Fibroblast of lung (primary cell): ENCODE results near the gene GDPD4. TPM values are rescaled to one million over a fixed set of nuclear protein-coding genes. Genes with fewer than 3 reads are reported as not detected.
A peak's percentile ranks its signal among the peaks of the same experiment; 100 is the strongest.

Experiments used
- DNase-seq, 2 donors: peaks; one replicate each; pipeline versions ENCODE4 v3.0.0 to v3.0.0-alpha.2; 2010; ENCODE audit warnings: low read depth in 2 of 2
- H2AFZ ChIP-seq: 2 replicates; pipeline ENCODE4 v1.5.1; 2012; ENCODE audit warnings: low read length, control low read depth, inconsistent platforms
- H3K27ac ChIP-seq: 2 replicates; pipeline ENCODE4 v1.5.1; 2011; ENCODE audit warnings: low read length, control low read depth; ENCODE audit not compliant: insufficient read depth
- H3K27me3 ChIP-seq: 2 replicates; pipeline ENCODE4 v1.5.1; 2011; ENCODE audit warnings: mild to moderate bottlenecking, low read length; ENCODE audit not compliant: control insufficient read depth, insufficient read depth
- H3K36me3 ChIP-seq: 2 replicates; pipeline ENCODE4 v1.5.1; 2011; ENCODE audit warnings: low read length; ENCODE audit not compliant: control insufficient read depth, insufficient read depth
- H3K4me1 ChIP-seq: 2 replicates; pipeline ENCODE4 v1.5.1; 2011; ENCODE audit warnings: low read length; ENCODE audit not compliant: control insufficient read depth, insufficient read depth; ENCODE audit errors: extremely low read depth
- H3K4me2 ChIP-seq: 2 replicates; pipeline ENCODE4 v1.5.1; 2011; ENCODE audit warnings: low read length, control low read depth; ENCODE audit not compliant: insufficient read depth; ENCODE audit errors: extremely low read depth
- H3K4me3 ChIP-seq, 4 experiments: fragments of 200-600 bp in 1 of 4; sonication (generic) in 1 of 4; replicated peaks in 1 of 4; 2 replicates each; pipeline ENCODE4 v1.5.1; 2011 to 2016; ENCODE audit warnings: low read length in 4 of 4, low read depth in 3 of 4, mild to moderate bottlenecking in 3 of 4, control low read depth in 2 of 4, inconsistent platforms in 1 of 4, mixed read lengths in 1 of 4; ENCODE audit not compliant: insufficient read depth in 1 of 4; ENCODE audit errors: control extremely low read depth in 1 of 4
- H3K79me2 ChIP-seq: 2 replicates; pipeline ENCODE4 v1.5.1; 2012; ENCODE audit warnings: mild to moderate bottlenecking, low read length, inconsistent platforms; ENCODE audit not compliant: control insufficient read depth, insufficient read depth
- H3K9ac ChIP-seq: 2 replicates; pipeline ENCODE4 v1.5.1; 2011; ENCODE audit warnings: mild to moderate bottlenecking, low read length, control low read depth; ENCODE audit not compliant: insufficient read depth
- H3K9me3 ChIP-seq: 2 replicates; pipeline ENCODE4 v1.5.1; 2012; ENCODE audit warnings: low read depth, low read length; ENCODE audit not compliant: control insufficient read depth, insufficient read depth
- H4K20me1 ChIP-seq: 2 replicates; pipeline ENCODE4 v1.5.1; 2011; ENCODE audit warnings: low read length; ENCODE audit not compliant: control insufficient read depth, insufficient read depth; ENCODE audit errors: extremely low read depth
- EZH2 ChIP-seq: IDR thresholded peaks from 2 replicates; pipeline ENCODE4 v1.5.1; 2012; ENCODE audit warnings: low read length, control low read depth, mild to moderate bottlenecking; ENCODE audit errors: missing control alignments
- polyA plus RNA-seq, 2 donors: library from polyadenylated mRNA; depleted of rRNA in 1 of 2; stranded (reverse) in 1 of 2; unstranded in 1 of 2; fragments of >200 nt; gene quantifications; 2 replicates each; pipeline ENCODE4 v1.2.1, GENCODE V29; 2011 to 2012; ENCODE audit warnings: missing spikeins in 1 of 2
- total RNA-seq: library from RNA; depleted of rRNA; stranded (reverse); fragments of >200 nt; gene quantifications from 2 replicates; pipeline ENCODE4 v1.2.1, GENCODE V29; 2014
- TF ChIP-seq, protein P1 (sequence below), 2 donors: IDR thresholded peaks in 1 of 2; conservative IDR thresholded peaks in 1 of 2; 1 replicate in 1 of 2; 2 replicates in 1 of 2; pipeline ENCODE4 v1.5.1; 2011 to 2012; ENCODE audit warnings: low read length in 2 of 2, control low read depth in 1 of 2, inconsistent platforms in 1 of 2, low read depth in 1 of 2, mild to moderate bottlenecking in 1 of 2

GDPD4 gene
- total and polyA plus RNA-seq, 2 donors (not counting 1 experiment from before 2014, with no cell fraction given) = not detected

DNA sequence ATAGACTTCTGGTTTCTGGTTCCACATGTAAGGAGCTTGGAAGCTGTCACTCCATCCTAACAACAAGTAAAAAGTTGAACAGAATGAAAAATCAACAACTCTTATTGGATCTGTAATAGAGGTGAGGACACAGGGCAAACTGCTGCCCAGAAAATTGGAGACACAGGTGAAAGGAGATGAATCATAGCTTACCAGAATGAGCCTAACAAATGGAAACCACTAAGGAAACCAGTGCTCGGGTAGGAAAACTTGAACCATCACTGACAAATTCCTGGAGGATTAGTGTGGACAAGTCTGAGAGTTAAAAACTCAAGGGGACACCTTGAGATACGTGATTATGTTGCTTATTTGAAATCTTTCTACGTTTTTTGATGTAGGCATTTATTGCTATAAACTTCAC lies 52.1 kb downstream of the GDPD4 start:
- peak in 1 of 2 donors; percentile 86 for DNase-seq
- H3K9ac ChIP-seq = no peak overlapping the region
- TF ChIP-seq EZH2 = no peak
- TF ChIP-seq, protein P1, sequence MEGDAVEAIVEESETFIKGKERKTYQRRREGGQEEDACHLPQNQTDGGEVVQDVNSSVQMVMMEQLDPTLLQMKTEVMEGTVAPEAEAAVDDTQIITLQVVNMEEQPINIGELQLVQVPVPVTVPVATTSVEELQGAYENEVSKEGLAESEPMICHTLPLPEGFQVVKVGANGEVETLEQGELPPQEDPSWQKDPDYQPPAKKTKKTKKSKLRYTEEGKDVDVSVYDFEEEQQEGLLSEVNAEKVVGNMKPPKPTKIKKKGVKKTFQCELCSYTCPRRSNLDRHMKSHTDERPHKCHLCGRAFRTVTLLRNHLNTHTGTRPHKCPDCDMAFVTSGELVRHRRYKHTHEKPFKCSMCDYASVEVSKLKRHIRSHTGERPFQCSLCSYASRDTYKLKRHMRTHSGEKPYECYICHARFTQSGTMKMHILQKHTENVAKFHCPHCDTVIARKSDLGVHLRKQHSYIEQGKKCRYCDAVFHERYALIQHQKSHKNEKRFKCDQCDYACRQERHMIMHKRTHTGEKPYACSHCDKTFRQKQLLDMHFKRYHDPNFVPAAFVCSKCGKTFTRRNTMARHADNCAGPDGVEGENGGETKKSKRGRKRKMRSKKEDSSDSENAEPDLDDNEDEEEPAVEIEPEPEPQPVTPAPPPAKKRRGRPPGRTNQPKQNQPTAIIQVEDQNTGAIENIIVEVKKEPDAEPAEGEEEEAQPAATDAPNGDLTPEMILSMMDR (conservative IDR thresholded peaks at IDR 0.05 in 1 of 2, IDR thresholded peaks at IDR 0.05 in 1 of 2; ENCODE audit: low read depth in 1 of 2, low read length in 2 of 2) = no peak
- H3K4me2 ChIP-seq = no peak overlapping the region
- no peaks in the 10 kb centered on the region for H3K79me2 ChIP-seq
- H3K4me3 ChIP-seq = no peak overlapping the region
- peak overlapping the region; percentile 57 for H2AFZ ChIP-seq
- H3K9me3 ChIP-seq = no peaks in the 10 kb centered on the region
- no peaks in the 10 kb centered on the region for H4K20me1 ChIP-seq
- H3K27ac ChIP-seq = no peak overlapping the region
- no peaks in the 10 kb centered on the region for H3K27me3 ChIP-seq
- peaks cover 4% of the 10 kb centered on the region for H3K4me1 ChIP-seq
- no peaks in the 10 kb centered on the region for H3K36me3 ChIP-seq

DNA sequence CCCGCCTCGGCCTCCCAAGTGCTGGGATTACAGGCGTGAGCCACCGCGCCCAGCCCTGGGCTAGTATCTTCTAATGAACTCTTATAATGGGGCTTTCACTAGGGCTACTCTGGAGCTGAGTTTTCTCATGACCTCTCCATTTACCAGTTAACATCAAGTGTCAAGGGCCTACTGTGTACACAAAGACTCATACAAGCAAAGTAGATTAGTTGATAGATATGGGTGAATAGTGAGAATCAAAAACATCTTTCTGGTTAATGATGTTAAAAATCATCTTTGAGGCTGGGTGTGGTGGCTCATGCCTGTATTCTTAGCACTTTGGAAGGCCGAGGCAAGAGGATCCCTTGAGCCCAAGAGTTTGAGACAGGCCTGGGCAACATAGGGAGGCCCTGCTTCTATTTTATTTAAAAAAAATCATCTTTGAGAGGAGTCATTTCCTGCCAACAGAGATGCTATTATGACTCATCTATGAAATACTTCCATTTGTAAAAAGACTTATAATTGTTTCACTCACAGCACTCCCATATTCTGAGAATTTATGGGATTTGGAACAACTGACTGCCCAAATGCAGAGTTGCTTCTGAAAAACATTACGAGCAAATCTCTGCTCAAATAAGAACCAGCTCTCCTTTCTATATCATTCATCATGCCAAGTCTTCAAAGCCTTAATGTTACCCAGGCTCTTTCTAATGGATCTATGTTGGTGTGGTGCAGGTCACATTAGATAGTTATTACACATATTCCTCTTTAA lies 57.0 kb downstream of the GDPD4 start:
- DNase-seq = peak; percentile 81 to 88
- H3K27ac ChIP-seq = peak overlapping the region; percentile 77
- H3K4me2 ChIP-seq = no peak overlapping the region
- no peaks in the 10 kb centered on the region for H4K20me1 ChIP-seq
- TF ChIP-seq, protein P1 (conservative IDR thresholded peaks at IDR 0.05 in 1 of 2, IDR thresholded peaks at IDR 0.05 in 1 of 2; ENCODE audit: low read depth in 1 of 2, low read length in 2 of 2) = no peak
- TF ChIP-seq EZH2 = no peak
- no peak overlapping the region for H3K4me3 ChIP-seq
- peak overlapping the region; percentile 42 for H2AFZ ChIP-seq
- H3K4me1 ChIP-seq = peaks cover 8% of the 10 kb centered on the region
- H3K9me3 ChIP-seq = no peaks in the 10 kb centered on the region
- no peak overlapping the region for H3K9ac ChIP-seq
- H3K27me3 ChIP-seq = no peaks in the 10 kb centered on the region
- H3K79me2 ChIP-seq = no peaks in the 10 kb centered on the region
- H3K36me3 ChIP-seq = no peaks in the 10 kb centered on the region

DNA sequence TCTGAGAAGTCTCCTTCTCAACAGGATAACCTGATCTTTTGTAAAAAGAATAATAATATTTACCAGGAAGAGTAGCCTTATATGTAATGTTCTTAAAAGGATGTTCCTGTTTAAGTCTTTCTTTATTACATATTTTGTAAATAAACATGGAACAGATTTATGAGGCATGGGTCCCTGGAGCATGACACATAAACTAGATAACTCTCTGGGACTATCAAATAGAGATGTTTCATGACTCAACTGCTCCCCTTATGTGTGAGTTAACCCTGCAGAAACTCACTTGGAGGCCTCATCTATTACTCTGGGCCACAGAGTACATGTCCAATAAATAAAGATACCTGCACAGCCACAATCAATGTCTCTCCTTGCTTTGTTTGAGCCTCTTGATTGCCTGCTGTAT lies 64.6 kb downstream of the GDPD4 start:
- Histone ChIP-seq H3K79me2 (no peaks in the 10 kb centered on the region), H3K27me3 (no peaks in the 10 kb centered on the region), H3K9ac (no peak overlapping the region), H2AFZ (no peak overlapping the region), H3K27ac (no peak overlapping the region), H3K36me3 (no peaks in the 10 kb centered on the region), H3K4me3 (no peak overlapping the region), H4K20me1 (no peaks in the 10 kb centered on the region), H3K4me1 (no peaks in the 10 kb centered on the region), H3K4me2 (no peak overlapping the region), H3K9me3 (no peaks in the 10 kb centered on the region)
- peak in 1 of 2 donors; percentile 13 for DNase-seq
- no peak for TF ChIP-seq EZH2
- TF ChIP-seq, protein P1 (conservative IDR thresholded peaks at IDR 0.05 in 1 of 2, IDR thresholded peaks at IDR 0.05 in 1 of 2; ENCODE audit: low read depth in 1 of 2, low read length in 2 of 2) = no peak
